OCI-M2 (cell line): ENCODE data around the gene PIK3C2B.
"Not testable (repeated sequence)": the region's sequence is repeated elsewhere in the genome, so short reads cannot be mapped to it uniquely, and the experiment has no call there.

Source experiments
- DNase-seq: peaks from one replicate; lab custom pipeline; 2025; ENCODE audit not compliant: unreplicated experiment; lab: John Stamatoyannopoulos, UW

PIK3C2B gene

GRCh38 chr1:204506969-204507316, 12.3 kb upstream of the PIK3C2B start:
- DNase-seq, result peak; percentile 93

GRCh38 chr1:204506201-204506968, 11.8 kb upstream of the PIK3C2B start:
- DNase-seq, result peak; percentile 82

- DNase-seq, result no peak
These were observed 11.1 kb upstream of the PIK3C2B start for GRCh38 chr1:204505674-204506200.

GRCh38 chr1:204503913-204504519, 9.4 kb upstream of the PIK3C2B start:
- no peak for DNase-seq

DNA sequence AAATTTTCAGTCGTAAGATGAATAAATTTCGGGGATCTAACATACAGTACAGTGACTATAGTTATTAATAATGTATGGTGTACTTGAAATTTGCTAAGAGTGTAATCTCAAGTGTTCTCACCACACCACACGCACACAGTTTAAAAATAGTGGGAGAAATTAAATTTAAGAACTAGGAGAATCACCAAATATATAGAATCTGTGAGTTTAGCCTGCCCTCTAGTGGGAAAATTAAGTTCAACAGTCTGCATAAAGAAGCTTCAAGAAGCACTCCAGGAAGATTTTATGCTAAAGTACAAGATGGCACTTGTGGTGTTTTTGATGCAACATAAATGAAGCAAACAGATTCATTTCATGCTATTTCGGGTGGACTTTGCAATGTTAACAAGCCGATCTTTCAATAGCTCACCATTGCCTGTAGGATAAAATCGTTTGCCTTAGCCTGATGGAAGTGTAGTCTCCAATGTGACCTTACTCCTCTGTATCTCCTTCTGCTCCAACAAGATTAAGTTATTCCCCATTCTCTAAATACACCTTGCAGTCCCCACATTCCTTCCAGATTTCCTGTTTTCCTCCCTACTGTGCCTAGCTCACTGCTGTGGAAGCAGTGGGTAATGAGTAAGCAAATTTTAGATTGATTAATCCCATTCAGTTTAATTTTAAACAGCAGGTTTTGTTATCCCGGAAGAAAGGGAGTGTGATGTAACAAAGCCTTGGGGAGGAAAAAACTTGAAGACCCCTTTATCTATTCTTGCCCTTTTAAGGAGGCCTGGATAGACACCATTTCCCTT, 8.7 kb upstream of the PIK3C2B start:
- DNase-seq, result peak; percentile 24

DNA sequence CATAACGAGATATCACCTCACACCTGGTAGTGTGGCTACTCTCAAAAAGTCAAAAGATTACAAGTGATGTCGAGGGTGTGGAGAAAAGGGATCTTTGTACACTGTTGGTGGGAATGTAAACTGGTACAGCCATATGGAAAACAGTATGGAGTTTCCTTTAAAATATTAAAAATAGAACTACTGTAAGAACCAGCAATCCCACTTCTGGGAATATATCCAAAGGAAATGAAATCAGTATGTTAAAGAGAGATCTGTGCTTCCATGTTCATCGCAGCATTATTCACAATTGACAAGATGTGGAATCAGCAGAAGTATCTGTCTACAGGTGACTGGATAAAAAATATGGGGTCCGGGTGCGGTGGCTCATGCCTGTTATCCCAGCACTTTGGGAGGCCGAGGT, 7.6 kb upstream of the PIK3C2B start:
- no peak for DNase-seq

DNA sequence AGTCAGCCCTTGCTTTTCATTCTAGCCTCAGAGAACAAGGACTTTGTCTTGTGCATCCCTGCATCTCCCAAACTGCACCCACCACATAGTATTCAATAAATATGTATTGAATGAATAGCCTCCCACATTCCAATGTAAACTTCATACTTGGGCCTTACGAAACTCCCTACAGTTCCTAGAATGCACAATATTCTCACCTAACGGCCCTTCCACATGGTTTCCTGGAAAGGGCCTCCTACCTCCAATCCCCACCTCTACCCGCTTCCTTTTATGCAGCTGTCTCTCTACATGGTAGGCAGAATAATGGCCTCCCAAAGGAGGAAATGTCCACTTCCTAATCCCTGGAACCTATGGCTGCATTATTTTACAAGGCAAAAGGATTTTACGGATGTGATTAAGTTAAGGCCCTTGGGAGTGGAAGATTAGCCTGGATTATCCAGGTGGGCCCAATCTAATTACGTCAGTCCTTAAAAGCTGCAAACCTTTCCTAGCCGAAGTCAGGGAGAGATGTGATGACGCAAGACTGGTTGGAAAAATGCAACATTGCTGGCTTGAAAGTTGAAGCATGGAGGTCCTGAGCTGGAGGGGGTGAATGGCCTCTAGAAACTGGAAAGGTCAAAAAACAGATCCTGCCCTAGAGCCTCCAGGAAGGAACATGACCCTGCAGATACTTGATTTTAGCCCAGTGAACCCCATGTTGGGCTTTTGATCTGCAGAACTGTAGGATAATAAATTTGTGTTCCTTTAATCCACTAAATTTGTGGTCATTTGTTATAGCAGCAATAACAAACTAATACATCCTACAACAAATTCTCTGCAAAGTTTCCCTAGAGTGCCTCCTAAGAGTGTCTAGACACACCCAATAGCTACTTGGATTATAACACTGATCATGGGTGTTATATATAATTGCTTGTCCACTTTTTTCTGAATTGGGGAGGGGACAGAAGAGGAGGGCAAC, 5.2 kb upstream of the PIK3C2B start:
- no peak for DNase-seq

DNA sequence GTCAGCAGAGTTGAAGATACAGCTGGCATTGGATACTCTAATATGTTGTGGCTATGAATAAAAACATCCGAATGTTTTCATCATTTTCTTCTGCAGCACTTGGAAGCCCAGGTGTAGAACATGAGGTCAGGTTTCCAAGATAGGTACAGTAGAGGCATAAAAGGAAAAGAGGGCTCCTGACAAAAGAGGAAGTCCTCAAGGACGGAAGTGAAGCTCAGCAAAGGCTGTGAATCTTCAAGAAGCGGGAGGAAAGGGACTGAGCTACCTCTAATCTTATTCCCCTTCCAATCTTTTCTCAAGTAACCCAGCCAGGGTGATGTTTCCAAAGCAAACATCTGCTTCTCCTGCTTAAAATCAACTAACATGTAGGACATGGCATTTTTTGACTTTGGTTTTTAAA, 4.4 kb upstream of the PIK3C2B start:
- DNase-seq, result no peak

DNA sequence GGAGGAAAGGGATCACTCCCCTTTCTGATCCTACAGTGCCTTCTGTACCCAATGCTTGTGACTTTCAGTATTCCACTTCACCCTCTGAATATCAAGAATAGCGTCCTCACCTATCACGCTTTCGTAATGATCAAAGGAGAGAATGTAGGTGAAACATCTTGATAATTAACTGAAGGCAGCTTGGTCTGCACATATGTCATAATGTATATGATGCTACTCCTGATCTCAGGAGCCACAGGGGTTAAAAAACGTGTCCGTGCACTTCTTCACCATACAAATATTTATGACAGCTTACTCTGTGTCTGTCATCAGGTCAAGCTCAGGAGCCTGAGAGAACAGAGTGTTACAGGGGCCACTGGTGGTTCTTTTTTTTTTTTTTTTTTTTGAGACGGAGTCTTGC, 1.2 kb upstream of the PIK3C2B start:
- DNase-seq, result no peak

GRCh38 chr1:204495078-204495753, 611 bp upstream of the PIK3C2B start:
- DNase-seq, result no peak

DNA sequence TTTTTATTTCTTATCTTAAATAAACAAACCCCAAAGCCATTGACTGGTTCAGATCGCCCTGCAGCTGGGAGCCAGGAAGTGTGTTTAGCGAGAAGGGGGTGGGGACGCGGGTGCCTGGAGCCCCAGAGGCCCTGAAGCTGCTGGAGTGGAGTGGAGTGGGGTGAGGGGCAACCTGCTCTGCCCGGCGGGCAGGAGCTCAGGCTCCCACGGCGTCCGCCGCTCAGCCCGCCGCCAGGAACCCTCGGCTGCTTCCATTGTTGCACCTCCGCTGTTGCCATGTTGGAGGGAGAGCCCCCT, 673 bp downstream of the PIK3C2B start:
- no peak for DNase-seq

GRCh38 chr1:204493145-204493983, 1.2 kb downstream of the PIK3C2B start:
- no peak for DNase-seq

DNA sequence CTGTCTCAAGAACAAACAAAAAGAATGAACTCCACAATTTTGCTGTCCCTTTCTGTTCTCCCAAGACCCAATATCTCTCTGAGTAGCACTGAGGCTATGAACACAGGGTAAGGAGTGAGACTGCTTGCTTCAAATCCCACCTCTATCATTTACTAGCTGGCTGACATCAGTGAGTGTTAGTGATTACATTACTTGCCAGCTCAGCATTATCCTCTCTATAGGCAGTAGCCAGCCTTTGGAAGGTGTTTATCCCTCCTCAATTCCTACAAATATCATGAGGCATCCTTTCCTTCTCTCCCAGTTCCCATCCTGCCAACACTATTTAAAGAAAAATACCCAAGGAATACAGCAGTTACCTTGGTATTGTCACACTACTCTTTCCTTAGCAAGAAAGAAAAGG, 3.0 kb downstream of the PIK3C2B start:
- DNase-seq, result no peak

DNA sequence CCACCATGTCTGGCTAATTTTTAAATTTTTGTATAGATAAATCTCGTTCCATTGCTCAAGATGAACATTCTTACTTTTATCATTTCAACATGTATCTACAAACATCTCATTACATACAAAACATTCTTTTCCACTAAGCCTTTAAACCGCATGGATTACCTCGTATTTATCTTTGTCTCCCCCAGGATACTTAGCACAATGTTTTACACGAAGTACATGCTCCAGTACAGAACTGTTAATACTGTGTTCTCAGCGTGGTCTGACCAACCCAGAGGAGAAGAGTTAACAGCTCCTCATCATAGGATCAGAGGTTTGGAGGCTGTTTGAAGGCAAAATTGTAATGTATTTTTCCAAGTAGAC, 7.4 kb downstream of the PIK3C2B start:
- DNase-seq, result no peak

GRCh38 chr1:204486513-204487255, 7.9 kb downstream of the PIK3C2B start:
- not testable (repeated sequence) for DNase-seq

GRCh38 chr1:204483791-204484190, 10.8 kb downstream of the PIK3C2B start:
- no peak for DNase-seq

GRCh38 chr1:204480515-204480914, 14.1 kb downstream of the PIK3C2B start:
- no peak for DNase-seq

GRCh38 chr1:204479387-204480136, 15.0 kb downstream of the PIK3C2B start:
- DNase-seq, result no peak
